HepG2 (cell line): Measurements from ENCODE around the gene SPDYE16. TPM values are rescaled to one million over a fixed set of nuclear protein-coding genes. Genes with fewer than 3 reads are reported as not detected.

ENCODE experiments used
- CAMTA2 ChIP-seq: sonication (generic); formaldehyde crosslinking; IDR thresholded peaks from 2 replicates; pipeline ENCODE4 v1.4.0; 2020; ENCODE audit warnings: mild to moderate bottlenecking, missing genetic modification reagents, borderline replicate concordance
- CBFB ChIP-seq: sonication (generic); formaldehyde crosslinking; IDR thresholded peaks from 2 replicates; pipeline ENCODE4 v1.4.0; 2020; ENCODE audit warnings: missing genetic modification reagents
- CTCF ChIP-seq: sonication (generic); formaldehyde crosslinking; IDR thresholded peaks from 2 replicates; pipeline ENCODE4 v1.5.0; 2020; ENCODE audit warnings: mild to moderate bottlenecking, missing genetic modification reagents, moderate library complexity
- DMAP1 ChIP-seq: IDR thresholded peaks from 2 replicates; pipeline ENCODE4 v1.6.1; 2016
- FOXA1 ChIP-seq, 2 experiments: fragments of 450-650 bp in 1 of 2; sonication (generic) in 1 of 2; formaldehyde crosslinking in 1 of 2; IDR thresholded peaks; 2 replicates each; pipeline versions ENCODE4 v1.4.0 to v1.6.1; 2016 to 2020; ENCODE audit warnings: missing genetic modification reagents in 1 of 2
- GATAD1 ChIP-seq: IDR thresholded peaks from 2 replicates; pipeline ENCODE4 v1.6.1; 2016; ENCODE audit warnings: missing genetic modification reagents, missing compliant biosample characterization
- MXI1 ChIP-seq: IDR thresholded peaks from 3 replicates; pipeline ENCODE4 v1.6.1; 2012; ENCODE audit warnings: low read depth, low read length, inconsistent platforms, borderline replicate concordance
- RAD21 ChIP-seq: fragments of 450-650 bp; formaldehyde crosslinking; IDR thresholded peaks from 2 replicates; pipeline ENCODE4 v1.5.0; 2020; ENCODE audit warnings: mild to moderate bottlenecking
- RERE ChIP-seq: IDR thresholded peaks from 2 replicates; pipeline ENCODE4 v1.6.1; 2016; ENCODE audit warnings: low read depth, missing genetic modification reagents, missing compliant biosample characterization
- SMYD3 ChIP-seq: sonication (generic); formaldehyde crosslinking; IDR thresholded peaks from 2 replicates; pipeline ENCODE4 v1.8.1; 2023; ENCODE audit warnings: mild to moderate bottlenecking, missing genetic modification reagents
- TFDP2 ChIP-seq: sonication (generic); formaldehyde crosslinking; IDR thresholded peaks from 2 replicates; pipeline ENCODE4 v1.4.0; 2020; ENCODE audit warnings: missing genetic modification reagents
- TMF1 ChIP-seq: sonication (generic); formaldehyde crosslinking; IDR thresholded peaks from 2 replicates; pipeline ENCODE4 v1.8.1; 2022; ENCODE audit warnings: low read depth, missing genetic modification reagents
- ZBTB33 ChIP-seq: sonication (generic); formaldehyde crosslinking; IDR thresholded peaks from 2 replicates; pipeline ENCODE4 v1.4.0; 2020; ENCODE audit warnings: missing genetic modification reagents
- ZNF260 ChIP-seq: sonication (generic); formaldehyde crosslinking; IDR thresholded peaks from 2 replicates; pipeline ENCODE4 v1.4.0; 2020; ENCODE audit warnings: missing genetic modification reagents, low read depth, mild to moderate bottlenecking, borderline replicate concordance
- ZNF337 ChIP-seq: sonication (generic); formaldehyde crosslinking; IDR thresholded peaks from 2 replicates; pipeline ENCODE4 v1.5.1; 2020; ENCODE audit warnings: missing genetic modification reagents, low read depth, mild to moderate bottlenecking, borderline replicate concordance
- ZNF33B ChIP-seq: sonication (generic); formaldehyde crosslinking; IDR thresholded peaks from 2 replicates; pipeline ENCODE4 v1.5.1; 2020; ENCODE audit warnings: mild to moderate bottlenecking, missing genetic modification reagents
- ZNF441 ChIP-seq: sonication (generic); formaldehyde crosslinking; IDR thresholded peaks from 2 replicates; pipeline ENCODE4 v1.7.0; 2021; ENCODE audit warnings: missing genetic modification reagents, borderline replicate concordance
- ZNF605 ChIP-seq: sonication (generic); formaldehyde crosslinking; IDR thresholded peaks from 2 replicates; pipeline ENCODE4 v1.8.0; 2022; ENCODE audit warnings: mild to moderate bottlenecking, missing genetic modification reagents
- ZNF7 ChIP-seq: IDR thresholded peaks from 2 replicates; pipeline ENCODE4 v1.6.1; 2016; ENCODE audit warnings: missing biosample characterization, missing genetic modification reagents
- ZNF768 ChIP-seq: sonication (generic); formaldehyde crosslinking; IDR thresholded peaks from 2 replicates; pipeline ENCODE4 v1.4.0; 2020; ENCODE audit warnings: missing genetic modification reagents
- ZNF891 ChIP-seq: sonication (generic); formaldehyde crosslinking; IDR thresholded peaks from 2 replicates; pipeline ENCODE4 v1.5.0; 2020; ENCODE audit warnings: mild to moderate bottlenecking, missing genetic modification reagents
- polyA plus RNA-seq, 8 experiments: library from polyadenylated mRNA; depleted of rRNA in 3 of 8; stranded (reverse) in 7 of 8; unstranded in 1 of 8; fragments of >200 nt; fragmentation: Illumina TruSeq in 4 of 8; extraction: Trizol in 4 of 8; gene quantifications; 2 replicates each; pipeline versions ENCODE4 v1.2.1 to v1.2.3, GENCODE V29; 2011 to 2016; ENCODE audit warnings: low read depth in 4 of 8, missing spikeins in 1 of 8, mixed read lengths in 1 of 8; ENCODE audit not compliant: insufficient read depth in 1 of 8
- total RNA-seq, 5 experiments: library from RNA; depleted of rRNA; stranded (reverse); fragments of >200 nt; fragmentation: Illumina TruSeq; extraction: Trizol; gene quantifications; 2 replicates each; pipeline ENCODE4 v1.2.3, GENCODE V29; 2016; ENCODE audit warnings: low read depth in 1 of 5

SPDYE16 gene
- total and polyA plus RNA-seq, 2 of the 13 experiments (the other 11 are each of a cell fraction or from before 2014, with no cell fraction given): 0.11 TPM; not detected in 1

GRCh38 chr7:76515999-76516443 is 27.1 kb downstream of the SPDYE16 start (continued):
- no peak for TF ChIP-seq ZNF337 (CRISPR knock-in tag)
- TF ChIP-seq SMYD3: no peak
- TF ChIP-seq ZNF7 (CRISPR knock-in tag): no peak
- TF ChIP-seq GATAD1 (CRISPR knock-in tag): 0 out of 2 replicates have a peak, but pooled peaks have one; percentile 38
- TF ChIP-seq ZNF260 (CRISPR knock-in tag): no peak
- no peak for TF ChIP-seq TMF1 (CRISPR knock-in tag)
- peak; percentile 49; the same call in 1 of the 2 replicates for TF ChIP-seq ZNF768 (CRISPR knock-in tag)
- no peak for TF ChIP-seq ZNF441 (CRISPR knock-in tag)
- TF ChIP-seq DMAP1 (CRISPR knock-in tag): peak; percentile 86
- TF ChIP-seq CBFB: 0 out of 2 replicates have a peak, but pooled peaks have one; percentile 60
- no peak for TF ChIP-seq FOXA1 (IDR thresholded peaks at IDR 0.05)
- peak; percentile 19; the same call in 1 of the 2 replicates for TF ChIP-seq FOXA1 (CRISPR knock-in tag; IDR thresholded peaks at IDR 0.05)
- TF ChIP-seq MXI1: peak; percentile 64; the same call in 1 of the 3 replicates
- peak; percentile 93 for TF ChIP-seq RAD21 (CRISPR knock-in tag)
- TF ChIP-seq ZNF33B: no peak
- TF ChIP-seq TFDP2 (CRISPR knock-in tag): peak; percentile 44
- 0 out of 2 replicates have a peak, but pooled peaks have one; percentile 58 for TF ChIP-seq CAMTA2 (CRISPR knock-in tag)
- TF ChIP-seq ZNF891 (CRISPR knock-in tag): peak; percentile 94; the same call in 1 of the 2 replicates
- TF ChIP-seq RERE (CRISPR knock-in tag): no peak
- peak; percentile 66; the same call in 1 of the 2 replicates for TF ChIP-seq ZBTB33 (CRISPR knock-in tag)
- TF ChIP-seq CTCF (CRISPR knock-in tag): peak; percentile 99
- TF ChIP-seq ZNF605 (CRISPR knock-in tag): 0 out of 2 replicates have a peak, but pooled peaks have one; percentile 33
